SU-DHL-6 (cell line): ENCODE data around the gene ARAF.

ENCODE experiments used
- CTCF ChIP-seq: fragments of 200-600 bp; sonication (generic); IDR thresholded peaks from one replicate; pipeline ENCODE4 v1.5.1; 2017; ENCODE audit warnings: antibody characterized with exemption, mild to moderate bottlenecking, low read length, moderate library complexity; ENCODE audit not compliant: insufficient read depth, poor library complexity, severe bottlenecking
- EZH2phosphoT487 ChIP-seq: fragments of 200-600 bp; sonication (generic), shearing (Covaris generic); conservative IDR thresholded peaks from 2 replicates; pipeline ENCODE4 v1.6.1; 2018; ENCODE audit warnings: mild to moderate bottlenecking, antibody characterized with exemption, low read length, moderate library complexity, mixed read lengths

DNA sequence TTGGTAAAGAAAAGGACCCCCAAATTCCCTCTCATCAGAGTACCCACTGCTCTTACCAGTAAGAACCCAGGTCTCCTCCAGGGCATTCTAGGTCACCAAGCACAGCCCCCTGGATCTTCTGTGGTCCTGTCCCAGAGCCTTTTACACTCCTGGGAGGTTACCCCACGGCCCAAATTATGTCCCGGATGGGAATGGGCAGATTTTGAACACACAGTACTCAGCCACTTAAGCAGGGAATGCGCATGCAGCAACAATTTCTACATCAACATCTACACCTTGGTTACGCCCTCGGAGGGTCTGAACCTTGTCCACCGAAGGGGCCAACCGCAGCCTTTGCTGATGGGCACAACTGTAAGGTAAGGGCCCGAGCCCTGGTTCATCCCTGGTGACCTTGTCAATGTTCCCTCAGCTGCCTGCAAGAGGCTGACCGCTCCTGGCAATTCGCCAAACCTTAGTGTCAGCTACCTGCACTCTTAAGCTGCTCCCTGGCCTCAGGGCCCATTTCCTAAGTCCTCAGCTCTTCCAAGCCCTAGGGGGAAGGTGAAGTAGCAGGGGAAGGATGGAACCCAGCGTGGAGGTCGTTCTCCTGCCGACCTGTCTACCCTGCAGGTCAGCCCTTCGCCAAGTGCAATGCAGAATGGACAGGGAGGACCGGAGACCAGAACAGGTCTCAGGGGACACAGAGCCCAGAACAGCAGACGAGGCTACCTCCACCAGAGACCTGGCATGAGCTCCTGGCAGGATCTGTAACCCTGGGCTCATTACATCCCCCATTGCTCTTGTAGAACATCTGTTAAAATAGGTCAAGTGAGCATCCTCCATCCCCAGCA lies 27.1 kb downstream of the ARAF start:
- TF ChIP-seq CTCF: no peak
- TF ChIP-seq EZH2phosphoT487: no peak
